GM23248 (cell line): Measurements from ENCODE around the gene PRKG2. TPM values are rescaled to one million over a fixed set of nuclear protein-coding genes. Genes with fewer than 3 reads are reported as not detected.

Experiments
- DNase-seq: peaks from one replicate; pipeline ENCODE4 v3.0.0-alpha.2; 2015
- H2AFZ ChIP-seq: fragments of 200-600 bp; sonication (generic); 2 replicates; pipeline ENCODE4 v1.6.1; 2016; ENCODE audit warnings: antibody characterized with exemption
- H3F3A ChIP-seq: fragments of 200-600 bp; sonication (generic); 2 replicates; pipeline ENCODE4 v1.6.1; 2016; ENCODE audit warnings: mild to moderate bottlenecking, antibody characterized with exemption, mixed run types; ENCODE audit not compliant: insufficient read depth
- H3K27ac ChIP-seq: fragments of 200-600 bp; sonication (generic); 2 replicates; pipeline ENCODE4 v1.5.1; 2016; ENCODE audit warnings: mild to moderate bottlenecking
- H3K27me3 ChIP-seq: fragments of 200-600 bp; sonication (generic); replicated peaks from 2 replicates; pipeline ENCODE4 v1.6.1; 2016; ENCODE audit warnings: mild to moderate bottlenecking; ENCODE audit not compliant: insufficient read depth
- H3K36me3 ChIP-seq: fragments of 200-600 bp; sonication (generic); 2 replicates; pipeline ENCODE4 v1.6.1; 2016; ENCODE audit warnings: low read depth, mild to moderate bottlenecking
- H3K4me1 ChIP-seq: fragments of 200-600 bp; sonication (generic); 2 replicates; pipeline ENCODE4 v1.6.1; 2016; ENCODE audit warnings: mild to moderate bottlenecking; ENCODE audit not compliant: insufficient read depth
- H3K4me2 ChIP-seq: fragments of 200-600 bp; sonication (generic); one replicate; pipeline ENCODE4 v1.6.1; 2016; ENCODE audit warnings: mild to moderate bottlenecking; ENCODE audit not compliant: unreplicated experiment
- H3K4me3 ChIP-seq: fragments of 200-600 bp; sonication (generic); 2 replicates; pipeline ENCODE4 v1.5.1; 2016; ENCODE audit warnings: mild to moderate bottlenecking
- H3K79me2 ChIP-seq: fragments of 200-600 bp; sonication (generic); 2 replicates; pipeline ENCODE4 v1.6.1; 2016; ENCODE audit warnings: mild to moderate bottlenecking; ENCODE audit not compliant: insufficient read depth
- H3K9ac ChIP-seq: fragments of 200-600 bp; sonication (generic); 2 replicates; pipeline ENCODE4 v1.6.1; 2016; ENCODE audit warnings: mild to moderate bottlenecking
- H3K9me2 ChIP-seq: fragments of 200-600 bp; sonication (generic); 2 replicates; pipeline ENCODE4 v1.6.1; 2016; ENCODE audit warnings: mixed run types, mild to moderate bottlenecking, moderate library complexity; ENCODE audit not compliant: insufficient read depth
- H3K9me3 ChIP-seq: fragments of 200-600 bp; sonication (generic); one replicate; pipeline ENCODE4 v1.6.1; 2017; ENCODE audit warnings: low read depth
- H4K20me1 ChIP-seq: fragments of 200-600 bp; sonication (generic); 2 replicates; pipeline ENCODE4 v1.6.0; 2016; ENCODE audit not compliant: insufficient read depth
- EZH2 ChIP-seq: fragments of 200-600 bp; sonication (generic); IDR thresholded peaks from 2 replicates; pipeline ENCODE4 v1.6.1; 2018; ENCODE audit warnings: antibody characterized with exemption, mild to moderate bottlenecking; ENCODE audit not compliant: insufficient read depth, poor library complexity, severe bottlenecking
- EZH2phosphoT487 ChIP-seq: fragments of 200-600 bp; sonication (generic); IDR thresholded peaks from 2 replicates; pipeline ENCODE4 v1.6.1; 2018; ENCODE audit warnings: antibody characterized with exemption, moderate library complexity, mild to moderate bottlenecking, low read depth; ENCODE audit not compliant: insufficient read depth
- WGBS, 2 experiments: methylation state at CpG; one replicate each; pipeline ENCODE4 v1.1.6; 2015 to 2017; ENCODE audit warnings: low lambda C conversion rate in 2 of 2, low coverage in 1 of 2; ENCODE audit errors: missing lambda C conversion rate in 2 of 2; 5-methylcytosine and 5-hydroxymethylcytosine counted together
- in situ Hi-C: fragments of 300-500 bp; cut with MboI; formaldehyde crosslinking; loops from 2 replicates; pipeline ENCODE4 v1.15.0; 2020
- polyA plus RNA-seq: library from polyadenylated mRNA; unstranded; fragments of >200 nt; fragmentation: Nextera tagmentation; extraction: Ambion mirVana; gene quantifications from 2 replicates; pipeline ENCODE4 v1.2.1, GENCODE V29; 2016
- total RNA-seq: library from RNA; depleted of rRNA; stranded (reverse); fragments of >200 nt; shearing (Covaris generic); gene quantifications from 2 replicates; pipeline ENCODE4 v1.2.3, GENCODE V29; 2014

PRKG2 gene
- total and polyA plus RNA-seq, 2 experiments from 2014 or later: 4.7 to 7.3 TPM

GRCh38 chr4:81173213-81173612 is 41.8 kb downstream of the PRKG2 start:
- peak; percentile 7 for DNase-seq
- TF ChIP-seq EZH2 (no peak), EZH2phosphoT487 (no peak)
- Histone ChIP-seq H3K9ac (no peak overlapping the region), H4K20me1 (no peaks in the 10 kb centered on the region), H3K79me2 (no peaks in the 10 kb centered on the region), H3K27me3 (no peaks in the 10 kb centered on the region), H3K36me3 (no peaks in the 10 kb centered on the region), H3K9me2 (no peaks in the 10 kb centered on the region), H3K4me2 (no peak overlapping the region), H2AFZ (no peak overlapping the region), H3K4me3 (no peak overlapping the region), H3K4me1 (no peaks in the 10 kb centered on the region), H3F3A (no peaks in the 10 kb centered on the region), H3K9me3 (no peaks in the 10 kb centered on the region), H3K27ac (no peak overlapping the region)
- 93 to 95% methylated on average over 1 of the region's 1 CpG for WGBS, 2 experiments
- in situ Hi-C loops: no loop called here

- Histone ChIP-seq H3K4me2 (peak overlapping the region; percentile 67), H3K36me3 (no peaks in the 10 kb centered on the region), H3K9me3 (no peaks in the 10 kb centered on the region), H3K4me3 (peak overlapping the region; percentile 41), H3F3A (peaks cover 40% of the 10 kb centered on the region), H3K4me1 (peaks cover 38% of the 10 kb centered on the region), H3K9ac (peak overlapping the region; percentile 19; the same call in 1 of the 2 replicates), H3K9me2 (0 out of 2 replicates have a peak, but pooled peaks cover 5% of the 10 kb centered on the region), H3K27me3 (no peaks in the 10 kb centered on the region), H4K20me1 (no peaks in the 10 kb centered on the region), H3K79me2 (no peaks in the 10 kb centered on the region), H2AFZ (peak overlapping the region; percentile 10; the same call in 1 of the 2 replicates), H3K27ac (peak overlapping the region; percentile 65)
- no peak for TF ChIP-seq EZH2
- in situ Hi-C loops: no loop called here
- DNase-seq: peak; percentile 68
- WGBS, 2 experiments: 2 to 3% methylated on average over 5 of the region's 5 CpGs
Measured at GRCh38 chr4:81166458-81167160, 48.4 kb downstream of the PRKG2 start.

DNA sequence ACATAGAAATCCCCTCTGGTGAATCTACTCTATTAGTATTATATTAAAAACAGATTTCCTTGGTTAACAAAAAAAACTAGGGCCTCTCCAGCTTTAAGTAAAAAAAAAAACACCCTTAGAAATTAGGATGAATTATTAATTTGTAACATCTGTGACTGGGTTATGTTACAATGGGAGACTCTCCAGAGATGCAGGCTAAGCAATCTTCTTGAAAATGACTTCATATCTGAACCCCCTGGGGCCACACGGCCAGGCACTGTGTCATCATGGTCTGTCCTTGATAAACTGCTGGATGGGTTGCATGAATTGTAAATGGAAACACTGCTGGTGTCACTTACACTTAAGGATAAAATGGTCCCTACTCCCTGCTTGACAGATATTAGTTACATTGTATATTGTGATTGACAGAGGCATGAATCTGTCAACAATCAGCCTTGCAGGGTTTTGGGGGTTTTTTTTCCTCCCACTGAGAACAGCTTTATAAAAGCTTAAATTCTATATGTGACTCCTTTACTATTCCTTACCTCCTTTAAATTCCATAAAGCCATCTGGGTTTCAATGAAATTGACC is 49.1 kb downstream of the PRKG2 start:
- peak overlapping the region; percentile 67 for H3K4me2 ChIP-seq
- peak overlapping the region; percentile 41 for H3K4me3 ChIP-seq
- peaks cover 38% of the 10 kb centered on the region for H3K4me1 ChIP-seq
- H4K20me1 ChIP-seq: no peaks in the 10 kb centered on the region
- in situ Hi-C loops: no loop called here
- no peaks in the 10 kb centered on the region for H3K9me3 ChIP-seq
- no peaks in the 10 kb centered on the region for H3K27me3 ChIP-seq
- peak overlapping the region; percentile 65 for H3K27ac ChIP-seq
- peaks cover 40% of the 10 kb centered on the region for H3F3A ChIP-seq
- no peaks in the 10 kb centered on the region for H3K79me2 ChIP-seq
- 0 to 5% methylated on average over 1 of the region's 1 CpG for WGBS, 2 experiments
- 0 out of 2 replicates have a peak, but pooled peaks cover 5% of the 10 kb centered on the region for H3K9me2 ChIP-seq
- peak overlapping the region; percentile 19; the same call in 1 of the 2 replicates for H3K9ac ChIP-seq
- DNase-seq: peak; percentile 76
- TF ChIP-seq EZH2: no peak
- TF ChIP-seq EZH2phosphoT487: no peak
- H3K36me3 ChIP-seq: no peaks in the 10 kb centered on the region
- peak overlapping the region; percentile 10; the same call in 1 of the 2 replicates for H2AFZ ChIP-seq

GRCh38 chr4:81164623-81165416 is 50.2 kb downstream of the PRKG2 start:
- no peaks in the 10 kb centered on the region for H3K9me3 ChIP-seq
- peaks cover 40% of the 10 kb centered on the region for H3F3A ChIP-seq
- in situ Hi-C loops: no loop called here
- H3K4me3 ChIP-seq: peak overlapping the region; percentile 27
- no peak overlapping the region for H2AFZ ChIP-seq
- H3K27me3 ChIP-seq: no peaks in the 10 kb centered on the region
- 0 out of 2 replicates have a peak, but pooled peaks cover 5% of the 10 kb centered on the region for H3K9me2 ChIP-seq
- WGBS, 2 experiments: 6 to 7% methylated on average over 7 of the region's 7 CpGs
- TF ChIP-seq EZH2 (no peak), EZH2phosphoT487 (peak; percentile 53; the same call in 1 of the 2 replicates)
- H3K79me2 ChIP-seq: no peaks in the 10 kb centered on the region
- H3K36me3 ChIP-seq: no peaks in the 10 kb centered on the region
- no peaks in the 10 kb centered on the region for H4K20me1 ChIP-seq
- peak overlapping the region; percentile 34 for H3K9ac ChIP-seq
- peak overlapping the region; percentile 67 for H3K4me2 ChIP-seq
- peak overlapping the region; percentile 72 for H3K27ac ChIP-seq
- peaks cover 38% of the 10 kb centered on the region for H3K4me1 ChIP-seq
- peak; percentile 88 for DNase-seq
